SK-N-SH (cell line): Measurements from ENCODE around the gene PIP4K2A. TPM values are rescaled to one million over a fixed set of nuclear protein-coding genes. Genes with fewer than 3 reads are reported as not detected.

ENCODE experiments used
- CTCF ChIA-PET: fragments of 300-600, 350-600 bp; formaldehyde crosslinking; extraction: SDS; loops from one replicate; lab custom pipeline; 2021; lab: Yijun Ruan, JAX
- POLR2A ChIA-PET: fragments of 350-600 bp; sonication (Branson Sonifier 250); formaldehyde crosslinking; extraction: SDS; loops from one replicate; lab custom pipeline; 2020; ENCODE audit warnings: antibody characterized with exemption, inconsistent platforms; lab: Yijun Ruan, JAX
- DNase-seq: peaks from one replicate; pipeline ENCODE4 v3.0.0; 2012
- H2AFZ ChIP-seq: fragments of 200-600 bp; sonication (generic); 2 replicates; pipeline ENCODE4 v1.8.1; 2016; ENCODE audit warnings: antibody characterized with exemption, mild to moderate bottlenecking, low read depth
- H3F3A ChIP-seq: fragments of 200-600 bp; sonication (generic); replicated peaks from 2 replicates; pipeline ENCODE3; 2016; ENCODE audit warnings: antibody characterized with exemption, mild to moderate bottlenecking; ENCODE audit not compliant: insufficient read depth
- H3K27ac ChIP-seq, 2 experiments: fragments of 200-500 bp in 1 of 2; fragments of 200-600 bp in 1 of 2; sonication (Bioruptor generic) in 1 of 2; sonication (generic), shearing (Covaris generic) in 1 of 2; 2 replicates each; pipeline versions ENCODE4 v1.5.1 to v1.6.1; 2014 to 2016; ENCODE audit warnings: low read depth in 2 of 2, inconsistent platforms in 1 of 2, low read length in 1 of 2, mild to moderate bottlenecking in 1 of 2, mixed read lengths in 1 of 2
- H3K27me3 ChIP-seq: fragments of 200-600 bp; sonication (generic), shearing (Covaris generic); 2 replicates; pipeline ENCODE4 v1.6.1; 2016; ENCODE audit warnings: mixed run types; ENCODE audit not compliant: insufficient read depth
- H3K36me3 ChIP-seq, 2 experiments: fragments of 200-500 bp in 1 of 2; fragments of 200-600 bp in 1 of 2; sonication (Bioruptor generic) in 1 of 2; sonication (generic) in 1 of 2; replicated peaks in 1 of 2; 2 replicates each; pipeline versions ENCODE3 to v1.5.1; 2014 to 2016; ENCODE audit warnings: low read length in 1 of 2, mild to moderate bottlenecking in 1 of 2; ENCODE audit not compliant: insufficient read depth in 2 of 2, control insufficient read depth in 1 of 2
- H3K4me1 ChIP-seq, 2 experiments: fragments of 200-500 bp in 1 of 2; fragments of 200-600 bp in 1 of 2; sonication (Bioruptor generic) in 1 of 2; sonication (generic), shearing (Covaris generic) in 1 of 2; 2 replicates each; pipeline versions ENCODE4 v1.5.1 to v1.6.1; 2014 to 2016; ENCODE audit warnings: low read depth in 1 of 2, low read length in 1 of 2, mixed run types in 1 of 2; ENCODE audit not compliant: insufficient read depth in 2 of 2, control insufficient read depth in 1 of 2
- H3K4me2 ChIP-seq: fragments of 200-600 bp; sonication (generic), shearing (Covaris generic); 2 replicates; pipeline ENCODE4 v1.6.1; 2017; ENCODE audit warnings: mixed run types
- H3K4me3 ChIP-seq, 2 experiments: fragments of 200-500 bp in 1 of 2; fragments of 200-600 bp in 1 of 2; sonication (Bioruptor generic) in 1 of 2; sonication (generic), shearing (Covaris generic) in 1 of 2; 2 replicates each; pipeline versions ENCODE4 v1.5.1 to v1.8.1; 2014 to 2016; ENCODE audit warnings: low read depth in 2 of 2, inconsistent platforms in 1 of 2, low read length in 1 of 2, mild to moderate bottlenecking in 1 of 2, mixed read lengths in 1 of 2, moderate library complexity in 1 of 2
- H3K79me2 ChIP-seq: fragments of 200-600 bp; sonication (generic); 2 replicates; pipeline ENCODE4 v1.8.1; 2017; ENCODE audit warnings: mild to moderate bottlenecking; ENCODE audit not compliant: insufficient read depth
- H3K9ac ChIP-seq: fragments of 200-600 bp; sonication (generic); 2 replicates; pipeline ENCODE4 v1.6.1; 2017; ENCODE audit warnings: mixed run types
- H3K9me2 ChIP-seq: fragments of 200-600 bp; sonication (generic); 2 replicates; pipeline ENCODE4 v1.6.1; 2017; ENCODE audit warnings: mixed run types
- H3K9me3 ChIP-seq: fragments of 200-600 bp; sonication (generic); 2 replicates; pipeline ENCODE4 v1.6.1; 2017; ENCODE audit warnings: mixed run types, mild to moderate bottlenecking, moderate library complexity
- H4K20me1 ChIP-seq: fragments of 200-600 bp; sonication (generic); 2 replicates; pipeline ENCODE4 v1.6.1; 2017; ENCODE audit warnings: mild to moderate bottlenecking, mixed run types; ENCODE audit not compliant: insufficient read depth
- CHD2 ChIP-seq: fragments of 150-350 bp; IDR thresholded peaks from 2 replicates; pipeline ENCODE4 v1.6.1; 2018; ENCODE audit warnings: low read length; ENCODE audit not compliant: partially characterized antibody
- ELF1 ChIP-seq: IDR thresholded peaks from 2 replicates; pipeline ENCODE4 v1.4.0; 2012
- EZH2phosphoT487 ChIP-seq: fragments of 200-600 bp; sonication (generic); IDR thresholded peaks from 2 replicates; pipeline ENCODE4 v1.6.1; 2017; ENCODE audit warnings: low read depth, mixed run types, mild to moderate bottlenecking, antibody characterized with exemption, moderate library complexity, borderline replicate concordance
- FOSL2 ChIP-seq: IDR thresholded peaks from 2 replicates; pipeline ENCODE4 v1.4.0; 2012; ENCODE audit warnings: low read depth, mild to moderate bottlenecking, moderate library complexity, borderline replicate concordance
- FOXM1 ChIP-seq: IDR thresholded peaks from 2 replicates; pipeline ENCODE4 v1.4.0; 2012; ENCODE audit warnings: low read depth, mild to moderate bottlenecking
- GABPA ChIP-seq: IDR thresholded peaks from 2 replicates; pipeline ENCODE4 v1.4.0; 2012; ENCODE audit warnings: low read depth, mild to moderate bottlenecking
- NRF1 ChIP-seq: IDR thresholded peaks from 2 replicates; pipeline ENCODE4 v1.6.1; 2012; ENCODE audit warnings: low read depth, mild to moderate bottlenecking, low read length
- RCOR1 ChIP-seq: fragments of 150-350 bp; IDR thresholded peaks from 2 replicates; pipeline ENCODE4 v1.6.1; 2017; ENCODE audit warnings: antibody characterized with exemption, low read length
- RFX5 ChIP-seq: IDR thresholded peaks from 2 replicates; pipeline ENCODE4 v1.6.1; 2012; ENCODE audit warnings: mild to moderate bottlenecking, improper control_type of control experiment, low read length
- RXRA ChIP-seq: IDR thresholded peaks from 2 replicates; pipeline ENCODE4 v1.4.0; 2012; ENCODE audit warnings: low read depth, mild to moderate bottlenecking, borderline replicate concordance
- SMC3 ChIP-seq: IDR thresholded peaks from 2 replicates; pipeline ENCODE4 v1.6.1; 2012; ENCODE audit warnings: low read depth, low read length, improper control_type of control experiment
- TAF1 ChIP-seq: IDR thresholded peaks from 2 replicates; pipeline ENCODE4 v1.6.1; 2012; ENCODE audit warnings: low read depth, mild to moderate bottlenecking, low read length, moderate library complexity, borderline replicate concordance
- TCF12 ChIP-seq: IDR thresholded peaks from 2 replicates; pipeline ENCODE4 v1.4.0; 2012
- TEAD4 ChIP-seq: IDR thresholded peaks from 2 replicates; pipeline ENCODE4 v1.4.0; 2012; ENCODE audit warnings: mild to moderate bottlenecking, borderline replicate concordance; ENCODE audit not compliant: insufficient read depth
- USF1 ChIP-seq: IDR thresholded peaks from 2 replicates; pipeline ENCODE4 v1.4.0; 2012; ENCODE audit warnings: low read depth, borderline replicate concordance
- YY1 ChIP-seq: IDR thresholded peaks from 2 replicates; pipeline ENCODE4 v1.4.0; 2012; ENCODE audit warnings: low read depth, mild to moderate bottlenecking
- WGBS: methylation state at CpG from one replicate; pipeline ENCODE4 v1.1.6; 2017; ENCODE audit warnings: low lambda C conversion rate; 5-methylcytosine and 5-hydroxymethylcytosine counted together
- polyA plus RNA-seq, 3 experiments: library from polyadenylated mRNA; depleted of rRNA; stranded (reverse); fragments of >200 nt; gene quantifications; 2 replicates each; pipeline ENCODE4 v1.2.3, GENCODE V29; 2012
- TF ChIP-seq, protein P1 (sequence below): fragments of 150-350 bp; IDR thresholded peaks from 2 replicates; pipeline ENCODE4 v1.6.1; 2016; ENCODE audit warnings: mild to moderate bottlenecking, low read depth, low read length

Gene PIP4K2A
- polyA plus RNA-seq, 1 of the 3 experiments (the other 2 are of a cell fraction), result 10.8 TPM

GRCh38 chr10:22740180-22740579, 25.8 kb upstream of the PIP4K2A start:
- ChIA-PET POLR2A (no interaction called here), CTCF (interaction anchor here (1.0 kb wide), 1 partner anchor 756 kb away, joined by 4 read pairs; no protein-coding TSS in a partner anchor)
- Histone ChIP-seq H3K9ac (no peak overlapping the region), H3K27me3 (no peaks in the 10 kb centered on the region), H3K9me3 (no peaks in the 10 kb centered on the region; the same call in 1 of the 2 replicates), H3K36me3 (no peaks in the 10 kb centered on the region), H3F3A (no peaks in the 10 kb centered on the region), H3K4me2 (no peak overlapping the region), H3K9me2 (no peaks in the 10 kb centered on the region), H3K79me2 (no peaks in the 10 kb centered on the region), H3K4me3 (no peak overlapping the region), H3K27ac (no peak overlapping the region), H3K4me1 (no peaks in the 10 kb centered on the region), H2AFZ (no peak overlapping the region), H4K20me1 (no peaks in the 10 kb centered on the region)
- no peak for DNase-seq
- TF ChIP-seq, protein P1, sequence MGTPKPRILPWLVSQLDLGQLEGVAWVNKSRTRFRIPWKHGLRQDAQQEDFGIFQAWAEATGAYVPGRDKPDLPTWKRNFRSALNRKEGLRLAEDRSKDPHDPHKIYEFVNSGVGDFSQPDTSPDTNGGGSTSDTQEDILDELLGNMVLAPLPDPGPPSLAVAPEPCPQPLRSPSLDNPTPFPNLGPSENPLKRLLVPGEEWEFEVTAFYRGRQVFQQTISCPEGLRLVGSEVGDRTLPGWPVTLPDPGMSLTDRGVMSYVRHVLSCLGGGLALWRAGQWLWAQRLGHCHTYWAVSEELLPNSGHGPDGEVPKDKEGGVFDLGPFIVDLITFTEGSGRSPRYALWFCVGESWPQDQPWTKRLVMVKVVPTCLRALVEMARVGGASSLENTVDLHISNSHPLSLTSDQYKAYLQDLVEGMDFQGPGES, result no peak
- no peak for TF ChIP-seq ELF1
- no peak for TF ChIP-seq YY1
- 81% methylated on average over 2 of the region's 2 CpGs for WGBS

- no peaks in the 10 kb centered on the region for H3K9me2 ChIP-seq
- WGBS, result 50% methylated on average over 1 of the region's 1 CpG
- no peaks in the 10 kb centered on the region for H3K36me3 ChIP-seq
- ChIA-PET CTCF (no interaction called here), POLR2A (no interaction called here)
- no peak overlapping the region for H2AFZ ChIP-seq
- no peaks in the 10 kb centered on the region for H4K20me1 ChIP-seq
- no peak overlapping the region for H3K4me2 ChIP-seq
- H3K79me2 ChIP-seq, result no peaks in the 10 kb centered on the region
- no peak for DNase-seq
- H3K27me3 ChIP-seq, result no peaks in the 10 kb centered on the region
- H3K27ac ChIP-seq, result no peak overlapping the region
- H3K9me3 ChIP-seq, result no peaks in the 10 kb centered on the region; the same call in 1 of the 2 replicates
- no peaks in the 10 kb centered on the region for H3K4me1 ChIP-seq
- TF ChIP-seq GABPA, result no peak
- TF ChIP-seq SMC3, result no peak
- TF ChIP-seq TCF12, result no peak
- no peak for TF ChIP-seq EZH2phosphoT487
- no peak for TF ChIP-seq RXRA
- no peak for TF ChIP-seq NRF1
- no peak for TF ChIP-seq TAF1
- no peak for TF ChIP-seq CHD2
- TF ChIP-seq FOSL2, result no peak
- no peaks in the 10 kb centered on the region for H3F3A ChIP-seq
- no peak overlapping the region for H3K4me3 ChIP-seq
- no peak overlapping the region for H3K9ac ChIP-seq
Measured at GRCh38 chr10:22737587-22737986, 23.2 kb upstream of the PIP4K2A start.

GRCh38 chr10:22736134-22736533, 21.8 kb upstream of the PIP4K2A start:
- Histone ChIP-seq H3K4me1 (no peaks in the 10 kb centered on the region), H3K9me2 (no peaks in the 10 kb centered on the region), H3F3A (no peaks in the 10 kb centered on the region), H3K4me3 (no peak overlapping the region), H3K79me2 (no peaks in the 10 kb centered on the region), H3K27ac (no peak overlapping the region), H3K9ac (no peak overlapping the region), H3K4me2 (no peak overlapping the region), H3K27me3 (no peaks in the 10 kb centered on the region), H3K9me3 (no peaks in the 10 kb centered on the region), H4K20me1 (no peaks in the 10 kb centered on the region), H3K36me3 (no peaks in the 10 kb centered on the region), H2AFZ (no peak overlapping the region)
- ChIA-PET CTCF (no interaction called here), POLR2A (no interaction called here)
- no peak for DNase-seq
- TF ChIP-seq YY1, result no peak
- TF ChIP-seq FOXM1, result no peak
- TF ChIP-seq RCOR1, result no peak
- TF ChIP-seq CHD2, result no peak
- TF ChIP-seq NRF1, result no peak
- TF ChIP-seq TEAD4, result no peak
- TF ChIP-seq USF1, result no peak
- no peak for TF ChIP-seq SMC3
- no peak for TF ChIP-seq RFX5
